WTC11 (cell line): Measurements from ENCODE around the gene GINS1.

Source experiments
- ATF3 ChIP-seq: sonication (generic); formaldehyde crosslinking; conservative IDR thresholded peaks from 2 replicates; pipeline ENCODE4 v1.8.1; 2022; ENCODE audit warnings: mild to moderate bottlenecking, missing genetic modification reagents
- CBFB ChIP-seq: sonication (generic); formaldehyde crosslinking; IDR thresholded peaks from 2 replicates; pipeline ENCODE4 v1.8.1; 2022; ENCODE audit warnings: mild to moderate bottlenecking, low read depth, missing genetic modification reagents
- CREB1 ChIP-seq: sonication (generic); formaldehyde crosslinking; IDR thresholded peaks from 2 replicates; pipeline ENCODE4 v1.8.0; 2023; ENCODE audit warnings: mild to moderate bottlenecking, missing genetic modification reagents
- CTCF ChIP-seq: fragments of 200-600 bp; IDR thresholded peaks from 2 replicates; pipeline ENCODE4 v1.8.0; 2022; ENCODE audit warnings: antibody characterized with exemption
- ELF4 ChIP-seq: sonication (generic); formaldehyde crosslinking; IDR thresholded peaks from 2 replicates; pipeline ENCODE4 v1.8.1; 2022; ENCODE audit warnings: low read depth, mild to moderate bottlenecking, moderate library complexity, missing genetic modification reagents
- JUN ChIP-seq: sonication (generic); formaldehyde crosslinking; IDR thresholded peaks from 2 replicates; pipeline ENCODE4 v1.8.0; 2023; ENCODE audit warnings: mild to moderate bottlenecking, missing genetic modification reagents
- MAX ChIP-seq: sonication (generic); formaldehyde crosslinking; IDR thresholded peaks from 2 replicates; pipeline ENCODE4 v1.8.0; 2022; ENCODE audit warnings: mild to moderate bottlenecking, missing genetic modification reagents
- MXD4 ChIP-seq: fragments of 250-450 bp; sonication (Bioruptor Pico); IDR thresholded peaks from 2 replicates; pipeline ENCODE4 v1.8.0; 2021; ENCODE audit warnings: mild to moderate bottlenecking, moderate library complexity, borderline replicate concordance
- SP1 ChIP-seq: sonication (generic); formaldehyde crosslinking; conservative IDR thresholded peaks from 2 replicates; pipeline ENCODE4 v1.8.1; 2022; ENCODE audit warnings: missing genetic modification reagents
- TEAD4 ChIP-seq: sonication (generic); formaldehyde crosslinking; IDR thresholded peaks from 2 replicates; pipeline ENCODE4 v1.8.0; 2022; ENCODE audit warnings: mild to moderate bottlenecking, missing genetic modification reagents
- TP53 ChIP-seq: sonication (generic); formaldehyde crosslinking; IDR thresholded peaks from 2 replicates; pipeline ENCODE4 v1.8.1; 2023; ENCODE audit warnings: mild to moderate bottlenecking, missing genetic modification reagents
- USF2 ChIP-seq: sonication (generic); formaldehyde crosslinking; IDR thresholded peaks from 2 replicates; pipeline ENCODE4 v1.8.1; 2023; ENCODE audit warnings: mild to moderate bottlenecking, missing genetic modification reagents, moderate library complexity
- ZNF121 ChIP-seq: sonication (generic); formaldehyde crosslinking; IDR thresholded peaks from 2 replicates; pipeline ENCODE4 v1.8.0; 2023; ENCODE audit warnings: missing genetic modification reagents
- ZNF512 ChIP-seq: sonication (generic); formaldehyde crosslinking; IDR thresholded peaks from 2 replicates; pipeline ENCODE4 v1.8.1; 2022; ENCODE audit warnings: missing genetic modification reagents, borderline replicate concordance

- TF ChIP-seq ATF3 (CRISPR knock-in tag) (no peak), ZNF121 (CRISPR knock-in tag) (no peak), JUN (CRISPR knock-in tag) (no peak), CREB1 (CRISPR knock-in tag) (no peak), CBFB (no peak), MAX (no peak), CTCF (no peak), ELF4 (CRISPR knock-in tag) (no peak), TEAD4 (no peak), TP53 (CRISPR knock-in tag) (no peak), USF2 (CRISPR knock-in tag) (no peak), ZNF512 (CRISPR knock-in tag) (no peak), MXD4 (CRISPR knock-in tag) (no peak), SP1 (no peak)
These were observed 29.1 kb upstream of the GINS1 start for GRCh38 chr20:25378189-25378883.
